Testis (tissue), 3 donors: ENCODE measurements around the gene SENP7. TPM values are rescaled to one million over a fixed set of nuclear protein-coding genes. Genes with fewer than 3 reads are reported as not detected.
"Not testable (repeated sequence)": the region's sequence is repeated elsewhere in the genome, so short reads cannot be mapped to it uniquely, and the experiment has no call there.

ENCODE experiments used
- DNase-seq: peaks from one replicate; pipeline ENCODE4 v3.0.0-alpha.2; 2019
- H3K27ac ChIP-seq, 2 donors: fragments of 200-600 bp; sonication (generic); one replicate each; pipeline ENCODE4 v1.5.1; 2019
- H3K27me3 ChIP-seq: fragments of 200-600 bp; sonication (generic); one replicate; pipeline ENCODE4 v1.5.1; 2019
- H3K36me3 ChIP-seq: fragments of 200-600 bp; sonication (generic); one replicate; pipeline ENCODE4 v1.5.1; 2017; ENCODE audit warnings: low read depth; ENCODE audit errors: missing control alignments
- H3K4me1 ChIP-seq: fragments of 200-600 bp; sonication (generic); one replicate; pipeline ENCODE4 v1.5.1; 2019
- H3K4me3 ChIP-seq, 2 donors: fragments of 200-600 bp; sonication (generic); one replicate each; pipeline ENCODE4 v1.5.1; 2017 to 2019
- H3K9me3 ChIP-seq: fragments of 200-600 bp; sonication (generic); one replicate; pipeline ENCODE4 v1.5.1; 2017
- POLR2A ChIP-seq: fragments of 450-650 bp; IDR thresholded peaks from one replicate; pipeline ENCODE4 v1.6.1; 2017; ENCODE audit warnings: antibody characterized with exemption, mild to moderate bottlenecking, moderate library complexity
- WGBS, 2 donors: methylation state at CpG; one replicate each; pipeline ENCODE4 v1.1.5; 2018; 5-methylcytosine and 5-hydroxymethylcytosine counted together
- intact Hi-C: fragments of 100-400 bp; cut with DNase I; formaldehyde crosslinking; loops from one replicate; pipeline ENCODE4 v1.15.1; 2023; ENCODE audit warnings: low total_unique reads
- polyA plus RNA-seq: library from polyadenylated mRNA; stranded (reverse); fragments of 350-450 nt; fragmentation: Illumina TruSeq; extraction: RNeasy Lipid Tissue Mini Kit (QIAGEN cat#74804); gene quantifications from one replicate; pipeline ENCODE4 v1.2.3, GENCODE V29; 2014; ENCODE audit warnings: low read depth, low replicate concordance; ENCODE audit not compliant: insufficient read depth
- total RNA-seq, 2 donors: library from RNA; depleted of rRNA; stranded (reverse); fragments of >200 nt; gene quantifications; one replicate each; pipeline ENCODE4 v1.2.3, GENCODE V29; 2016
- TF ChIP-seq, protein P1 (sequence below), 3 experiments: fragments of 450-650 bp in 2 of 3; fragments of 200-600 bp in 1 of 3; sonication (generic) in 1 of 3; IDR thresholded peaks; one replicate each; pipeline ENCODE4 v1.5.1; 2016 to 2019; ENCODE audit warnings: antibody characterized with exemption in 3 of 3, mild to moderate bottlenecking in 2 of 3, moderate library complexity in 1 of 3

SENP7 gene
- total and polyA plus RNA-seq, 3 donors from 2014 or later, result 12.6 to 25.7 (median 23.9) TPM

DNA sequence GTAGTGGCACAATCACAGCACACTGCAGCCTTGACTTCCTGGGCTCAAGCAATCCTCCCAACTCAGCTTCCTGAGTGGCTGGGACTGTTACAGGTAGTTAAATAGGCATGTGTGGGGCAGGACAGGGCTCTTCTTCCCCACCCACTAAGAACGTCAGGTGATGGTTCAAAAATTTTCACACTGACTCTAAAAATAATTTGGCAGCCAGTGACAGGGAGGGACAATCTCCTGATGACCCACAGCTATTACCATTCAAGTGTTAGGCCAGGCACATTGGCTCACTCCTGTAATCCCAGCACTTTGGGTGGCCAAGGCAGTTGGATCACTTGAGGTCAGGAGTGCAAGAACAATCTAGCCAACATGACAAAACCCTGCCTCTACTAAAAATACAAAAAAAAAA, 36.5 kb upstream of the SENP7 start:
- WGBS, 2 donors, result 48 to 67% methylated on average over 1 of the region's 1 CpG
- Histone ChIP-seq H3K27me3 (no peaks in the 10 kb centered on the region), H3K27ac (no peak overlapping the region), H3K9me3 (no peaks in the 10 kb centered on the region), H3K4me1 (no peaks in the 10 kb centered on the region), H3K36me3 (no peaks in the 10 kb centered on the region), H3K4me3 (no peak overlapping the region)
- intact Hi-C loops, result no loop called here
- TF ChIP-seq, protein P1, sequence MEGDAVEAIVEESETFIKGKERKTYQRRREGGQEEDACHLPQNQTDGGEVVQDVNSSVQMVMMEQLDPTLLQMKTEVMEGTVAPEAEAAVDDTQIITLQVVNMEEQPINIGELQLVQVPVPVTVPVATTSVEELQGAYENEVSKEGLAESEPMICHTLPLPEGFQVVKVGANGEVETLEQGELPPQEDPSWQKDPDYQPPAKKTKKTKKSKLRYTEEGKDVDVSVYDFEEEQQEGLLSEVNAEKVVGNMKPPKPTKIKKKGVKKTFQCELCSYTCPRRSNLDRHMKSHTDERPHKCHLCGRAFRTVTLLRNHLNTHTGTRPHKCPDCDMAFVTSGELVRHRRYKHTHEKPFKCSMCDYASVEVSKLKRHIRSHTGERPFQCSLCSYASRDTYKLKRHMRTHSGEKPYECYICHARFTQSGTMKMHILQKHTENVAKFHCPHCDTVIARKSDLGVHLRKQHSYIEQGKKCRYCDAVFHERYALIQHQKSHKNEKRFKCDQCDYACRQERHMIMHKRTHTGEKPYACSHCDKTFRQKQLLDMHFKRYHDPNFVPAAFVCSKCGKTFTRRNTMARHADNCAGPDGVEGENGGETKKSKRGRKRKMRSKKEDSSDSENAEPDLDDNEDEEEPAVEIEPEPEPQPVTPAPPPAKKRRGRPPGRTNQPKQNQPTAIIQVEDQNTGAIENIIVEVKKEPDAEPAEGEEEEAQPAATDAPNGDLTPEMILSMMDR (IDR thresholded peaks at IDR 0.05), result no peak
- no peak for TF ChIP-seq POLR2A
- DNase-seq, result no peak

DNA sequence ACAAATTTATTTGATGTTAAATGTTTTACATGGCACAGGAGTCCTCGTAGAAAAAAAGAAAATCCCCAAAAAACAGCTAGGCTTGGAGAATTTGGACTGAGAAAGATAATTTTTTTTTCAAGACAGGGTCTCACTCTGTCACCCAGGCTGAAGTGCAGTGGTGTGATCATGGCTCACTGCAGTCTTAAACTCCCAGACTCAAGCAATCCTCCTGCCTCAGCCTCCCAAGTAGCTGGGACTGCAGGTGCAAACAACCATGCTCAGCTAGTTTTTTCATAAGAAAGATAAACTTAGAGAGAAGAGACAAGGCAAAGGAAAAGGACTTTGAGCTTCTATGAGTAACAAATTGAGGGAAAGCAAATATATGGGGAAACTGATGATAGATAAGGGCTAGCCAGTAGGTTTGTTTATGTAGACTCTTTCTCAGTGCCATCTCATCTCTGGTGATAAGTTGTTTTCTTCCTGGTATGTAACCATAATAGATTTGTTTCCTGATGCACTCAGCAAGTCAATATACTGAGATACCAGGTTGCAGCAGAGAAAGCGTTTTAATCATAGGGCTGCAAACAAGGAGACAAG, 35.6 kb upstream of the SENP7 start:
- Histone ChIP-seq H3K36me3 (no peaks in the 10 kb centered on the region), H3K4me3 (no peak overlapping the region), H3K4me1 (no peaks in the 10 kb centered on the region), H3K27me3 (no peaks in the 10 kb centered on the region), H3K27ac (no peak overlapping the region), H3K9me3 (no peaks in the 10 kb centered on the region)
- TF ChIP-seq, protein P1 (IDR thresholded peaks at IDR 0.05), result no peak
- no peak for TF ChIP-seq POLR2A
- intact Hi-C loops, result no loop called here
- DNase-seq, result no peak
- WGBS, 2 donors, result 73 to 88% methylated on average over 2 of the region's 2 CpGs

DNA sequence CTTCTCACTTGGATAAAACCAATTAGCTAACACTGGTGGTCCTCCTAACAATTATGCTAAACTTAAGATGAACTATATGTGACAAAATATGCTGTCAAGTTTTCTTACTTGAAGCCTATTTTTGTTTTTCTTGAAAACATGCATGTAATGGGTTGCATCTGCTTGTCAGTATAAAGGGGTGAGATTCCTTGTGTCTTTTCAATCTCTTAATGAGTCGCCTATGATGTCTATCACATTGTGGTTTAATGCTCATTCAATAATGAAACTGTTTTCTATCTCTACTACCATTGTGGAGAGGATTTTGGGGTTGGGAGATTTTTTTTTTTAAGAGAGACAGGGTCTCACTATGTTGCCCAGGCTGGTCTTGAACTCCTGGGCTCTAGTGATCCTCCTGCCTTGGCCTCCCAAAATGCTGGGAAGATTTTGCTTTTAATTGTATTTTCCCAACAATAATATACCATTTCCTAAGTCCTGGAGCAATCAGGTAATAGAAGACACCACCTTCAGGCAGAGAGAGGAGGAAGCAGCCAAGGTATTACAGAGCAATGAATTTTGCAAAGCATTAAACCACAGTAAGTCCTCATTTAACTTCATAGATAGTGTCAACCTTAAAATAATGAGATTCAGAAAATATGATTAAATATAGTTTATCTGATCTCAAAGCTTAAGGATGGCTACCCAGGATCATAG, 31.3 kb upstream of the SENP7 start:
- Histone ChIP-seq H3K9me3 (no peaks in the 10 kb centered on the region), H3K4me1 (no peaks in the 10 kb centered on the region), H3K4me3 (no peak overlapping the region), H3K27ac (no peak overlapping the region), H3K36me3 (no peaks in the 10 kb centered on the region), H3K27me3 (no peaks in the 10 kb centered on the region)
- TF ChIP-seq, protein P1 (IDR thresholded peaks at IDR 0.05), result no peak
- no peak for TF ChIP-seq POLR2A
- no peak for DNase-seq
- intact Hi-C loops, result no loop called here
- 83 to 91% methylated on average over 1 of the region's 1 CpG for WGBS, 2 donors

DNA sequence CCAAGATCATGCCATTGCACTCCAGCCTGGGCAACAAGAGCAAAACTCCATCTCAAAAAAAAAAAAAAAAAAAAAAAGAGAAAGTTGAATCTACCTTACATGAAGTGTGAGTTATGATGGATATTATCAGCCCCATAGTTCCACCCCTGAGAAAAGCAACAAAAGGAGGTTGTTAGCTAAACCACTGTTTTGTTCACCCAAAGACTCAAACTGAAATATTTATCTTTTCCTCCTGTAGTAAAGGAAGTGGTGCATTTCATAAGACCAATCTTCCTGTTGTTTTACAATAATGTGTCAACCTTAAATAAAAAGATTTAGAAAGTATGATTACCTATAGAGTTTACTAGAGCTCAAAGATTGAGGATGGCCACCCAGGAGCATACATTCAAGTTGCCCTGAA, 29.9 kb upstream of the SENP7 start:
- intact Hi-C loops, result no loop called here
- TF ChIP-seq POLR2A, result no peak
- TF ChIP-seq, protein P1 (IDR thresholded peaks at IDR 0.05), result no peak
- Histone ChIP-seq H3K4me1 (no peaks in the 10 kb centered on the region), H3K9me3 (no peaks in the 10 kb centered on the region), H3K4me3 (no peak overlapping the region), H3K27ac (no peak overlapping the region), H3K36me3 (no peaks in the 10 kb centered on the region), H3K27me3 (no peaks in the 10 kb centered on the region)
- DNase-seq, result no peak

DNA sequence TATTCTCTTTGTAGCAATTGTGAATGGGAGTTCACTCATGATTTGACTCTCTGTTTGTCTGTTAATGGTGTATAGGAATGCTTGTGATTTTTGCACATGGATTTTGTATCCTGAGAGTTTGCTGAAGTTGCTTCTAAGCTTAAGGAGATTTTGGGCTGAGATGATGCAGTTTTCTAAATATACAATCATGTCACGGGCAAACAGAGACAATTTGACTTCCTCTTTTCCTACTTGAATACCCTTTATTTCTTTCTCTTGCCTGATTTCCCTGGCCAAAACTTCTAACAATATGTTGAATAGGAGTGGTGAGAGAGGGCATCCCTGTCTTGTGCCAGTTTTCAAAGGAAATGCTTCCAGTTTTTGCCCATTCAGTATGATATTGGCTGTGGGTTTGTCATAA, 23.9 kb upstream of the SENP7 start:
- H3K36me3 ChIP-seq, intact Hi-C loops, H3K27ac ChIP-seq, H3K27me3 ChIP-seq, H3K9me3 ChIP-seq, H3K4me3 ChIP-seq, DNase-seq, H3K4me1 ChIP-seq: not testable (repeated sequence)
- WGBS, 2 donors, result 83 to 100% methylated on average over 1 of the region's 1 CpG
